Psoas muscle (tissue), 8 donors: ENCODE measurements around the gene CNTRL. TPM values are rescaled to one million over a fixed set of nuclear protein-coding genes. Genes with fewer than 3 reads are reported as not detected.

Source experiments
- ATAC-seq, 4 donors: fragments of 200-7000 bp; cut with Tn5 transposase; one replicate each; pipeline ENCODE4 v1.9.1; 2020; ENCODE audit warnings: moderate library complexity in 3 of 4, mild to moderate bottlenecking in 2 of 4
- DNase-seq, 2 donors: peaks; one replicate each; pipeline ENCODE4 v3.0.0-alpha.2; 2020
- H3K27ac ChIP-seq: fragments of 200-600 bp; one replicate; pipeline ENCODE4 v1.8.0; 2022
- H3K27me3 ChIP-seq, 3 donors: fragments of 200-600 bp in 1 of 3; one replicate each; pipeline versions ENCODE4 v1.6.1 to v1.8.0; 2013 to 2022; ENCODE audit warnings: low read length in 2 of 3, mild to moderate bottlenecking in 2 of 3, moderate library complexity in 1 of 3; ENCODE audit not compliant: insufficient read depth in 3 of 3
- H3K36me3 ChIP-seq, 2 donors: fragments of 200-600 bp in 1 of 2; one replicate each; pipeline versions ENCODE4 v1.6.1 to v1.8.0; 2013 to 2022; ENCODE audit warnings: low read depth in 1 of 2, mild to moderate bottlenecking in 1 of 2, moderate library complexity in 1 of 2; ENCODE audit not compliant: insufficient read depth in 1 of 2
- H3K4me1 ChIP-seq: fragments of 200-600 bp; one replicate; pipeline ENCODE4 v1.8.0; 2022
- H3K4me3 ChIP-seq: fragments of 200-600 bp; one replicate; pipeline ENCODE4 v1.8.0; 2022; ENCODE audit warnings: mild to moderate bottlenecking
- H3K9me3 ChIP-seq: fragments of 200-600 bp; one replicate; pipeline ENCODE4 v1.8.0; 2022
- WGBS, 3 donors: extraction: QIAGEN DNeasy Blood & Tissue Kit; methylation state at CpG; one replicate each; pipeline versions ENCODE4 v1.1.6 to v1.1.7; 2013; 5-methylcytosine and 5-hydroxymethylcytosine counted together
- intact Hi-C, 2 donors: fragments of 100-400 bp; cut with DNase I; formaldehyde crosslinking; loops; one replicate each; pipeline versions ENCODE4 v1.11.0 to v1.14.2; 2022
- polyA plus RNA-seq, 3 donors: library from polyadenylated mRNA; stranded (reverse); fragments of 200-250 nt; gene quantifications; one replicate each; pipeline ENCODE4 v1.2.3, GENCODE V29; 2013
- total RNA-seq, 4 donors: library from RNA; stranded (reverse); fragmentation: NEBNext Ultra II Directional in 2 of 4; extraction: Animal tissue kit (Norgen Biotek cat#: 25700) in 2 of 4; gene quantifications; one replicate each; pipeline versions ENCODE4 v1.2.1 to v1.2.4, GENCODE V29; 2021 to 2023
- TF ChIP-seq, protein P1 (sequence below): fragments of 200-600 bp; IDR thresholded peaks from one replicate; pipeline ENCODE4 v1.8.0; 2022; ENCODE audit warnings: antibody characterized with exemption
- donor health status: healthy with polysubstance abuse.
- donor health status: DM: no; HTN: no; CAD: no; lungs with moderate emphysema.
- donor health status: Bipolar disorder and iron deficiency.
- donor health status: healthy.
- donor health status: DM: yes; HTN: yes; CAD: no.
- donor health status: DM: no; HTN: no; CAD: no.
- donor health status: DM: no; HTN: no; CAD: no.
- donor health status: DM: yes; HTN: yes; CAD: no.

CNTRL gene
- total and polyA plus RNA-seq, 7 donors: 1.00 to 2.4 (median 1.3) TPM

- H3K27me3 ChIP-seq: no peaks in the 10 kb centered on the region
- no peak for ATAC-seq
- H3K27ac ChIP-seq: no peak overlapping the region
- WGBS, 3 donors: 75 to 84% (median 77%) methylated on average over 3 of the region's 3 CpGs
- no peak overlapping the region for H3K4me3 ChIP-seq
- no peak for DNase-seq
- intact Hi-C loops: no loop called here
- H3K4me1 ChIP-seq: no peaks in the 10 kb centered on the region
- H3K9me3 ChIP-seq: no peaks in the 10 kb centered on the region
- no peaks in the 10 kb centered on the region for H3K36me3 ChIP-seq
- TF ChIP-seq, protein P1, sequence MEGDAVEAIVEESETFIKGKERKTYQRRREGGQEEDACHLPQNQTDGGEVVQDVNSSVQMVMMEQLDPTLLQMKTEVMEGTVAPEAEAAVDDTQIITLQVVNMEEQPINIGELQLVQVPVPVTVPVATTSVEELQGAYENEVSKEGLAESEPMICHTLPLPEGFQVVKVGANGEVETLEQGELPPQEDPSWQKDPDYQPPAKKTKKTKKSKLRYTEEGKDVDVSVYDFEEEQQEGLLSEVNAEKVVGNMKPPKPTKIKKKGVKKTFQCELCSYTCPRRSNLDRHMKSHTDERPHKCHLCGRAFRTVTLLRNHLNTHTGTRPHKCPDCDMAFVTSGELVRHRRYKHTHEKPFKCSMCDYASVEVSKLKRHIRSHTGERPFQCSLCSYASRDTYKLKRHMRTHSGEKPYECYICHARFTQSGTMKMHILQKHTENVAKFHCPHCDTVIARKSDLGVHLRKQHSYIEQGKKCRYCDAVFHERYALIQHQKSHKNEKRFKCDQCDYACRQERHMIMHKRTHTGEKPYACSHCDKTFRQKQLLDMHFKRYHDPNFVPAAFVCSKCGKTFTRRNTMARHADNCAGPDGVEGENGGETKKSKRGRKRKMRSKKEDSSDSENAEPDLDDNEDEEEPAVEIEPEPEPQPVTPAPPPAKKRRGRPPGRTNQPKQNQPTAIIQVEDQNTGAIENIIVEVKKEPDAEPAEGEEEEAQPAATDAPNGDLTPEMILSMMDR: no peak
Observed at GRCh38 chr9:121216271-121216805, 141.6 kb downstream of the CNTRL start.

GRCh38 chr9:121217609-121218292, 143.0 kb downstream of the CNTRL start:
- intact Hi-C loops: no loop called here

GRCh38 chr9:121218357-121219027, 143.7 kb downstream of the CNTRL start:
- whole genome bisulfite sequencing, 3 donors: 95% methylated on average over 8 of the region's 8 CpGs
- H3K27ac ChIP-seq: no peak overlapping the region
- no peaks in the 10 kb centered on the region for H3K36me3 ChIP-seq
- DNase-seq: no peak
- TF ChIP-seq, protein P1: no peak
- no peaks in the 10 kb centered on the region for H3K4me1 ChIP-seq
- no peak overlapping the region for H3K4me3 ChIP-seq
- ATAC-seq: no peak
- intact Hi-C loops: no loop called here
- no peaks in the 10 kb centered on the region for H3K9me3 ChIP-seq
- no peaks in the 10 kb centered on the region for H3K27me3 ChIP-seq

More at GRCh38 chr9:121217609-121218292, 143.0 kb downstream of the CNTRL start:
- 94 to 96% (median 94%) methylated on average over 4 of the region's 4 CpGs for WGBS, 3 donors
- DNase-seq (no peak), ATAC-seq (no peak)
- H3K4me3 ChIP-seq: no peak overlapping the region
- H3K27ac ChIP-seq: no peak overlapping the region
- H3K9me3 ChIP-seq: no peaks in the 10 kb centered on the region
- H3K4me1 ChIP-seq: no peaks in the 10 kb centered on the region
- TF ChIP-seq, protein P1: no peak
- H3K27me3 ChIP-seq: no peaks in the 10 kb centered on the region
- H3K36me3 ChIP-seq: no peaks in the 10 kb centered on the region

DNA sequence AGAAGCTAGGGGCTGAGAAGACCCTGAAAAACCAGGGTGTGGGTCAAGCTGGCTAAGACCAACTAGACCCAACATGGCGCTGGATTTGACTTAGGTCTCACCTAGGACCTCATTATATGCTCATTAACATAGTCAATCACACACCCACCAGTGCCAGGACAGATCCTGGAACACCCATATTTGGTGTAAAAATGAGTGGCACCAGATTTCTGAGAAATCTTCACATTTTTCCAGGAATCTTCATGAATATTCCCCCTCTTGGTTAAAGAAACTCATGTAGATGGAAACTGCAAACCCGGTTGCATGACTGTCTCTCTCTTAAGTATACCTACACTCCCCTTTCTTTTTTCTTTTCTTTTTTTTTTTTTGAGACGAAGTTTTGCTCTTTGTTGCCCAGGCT, 144.8 kb downstream of the CNTRL start:
- no peaks in the 10 kb centered on the region for H3K36me3 ChIP-seq
- H3K9me3 ChIP-seq: no peaks in the 10 kb centered on the region
- intact Hi-C loops: no loop called here
- H3K4me3 ChIP-seq: no peak overlapping the region
- TF ChIP-seq, protein P1: no peak
- no peaks in the 10 kb centered on the region for H3K27me3 ChIP-seq
- DNase-seq: no peak
- WGBS, 3 donors: 93 to 97% (median 95%) methylated on average over 3 of the region's 3 CpGs
- H3K4me1 ChIP-seq: no peaks in the 10 kb centered on the region
- H3K27ac ChIP-seq: no peak overlapping the region
- no peak for ATAC-seq
